Hematopoietic multipotent progenitor cell treated with erythropoietin and hydrocortisone succinate and interleukin-3 and kit ligand, for 17 days (in vitro differentiated cells): ENCODE measurements around the gene POMT2.
"Not testable (repeated sequence)": the region's sequence is repeated elsewhere in the genome, so short reads cannot be mapped to it uniquely, and the experiment has no call there.

Experiments used
- DNase-seq: peaks from one replicate; pipeline ENCODE4 v3.0.0-alpha.2; 2015; ENCODE audit warnings: low spot score

POMT2 gene

DNA sequence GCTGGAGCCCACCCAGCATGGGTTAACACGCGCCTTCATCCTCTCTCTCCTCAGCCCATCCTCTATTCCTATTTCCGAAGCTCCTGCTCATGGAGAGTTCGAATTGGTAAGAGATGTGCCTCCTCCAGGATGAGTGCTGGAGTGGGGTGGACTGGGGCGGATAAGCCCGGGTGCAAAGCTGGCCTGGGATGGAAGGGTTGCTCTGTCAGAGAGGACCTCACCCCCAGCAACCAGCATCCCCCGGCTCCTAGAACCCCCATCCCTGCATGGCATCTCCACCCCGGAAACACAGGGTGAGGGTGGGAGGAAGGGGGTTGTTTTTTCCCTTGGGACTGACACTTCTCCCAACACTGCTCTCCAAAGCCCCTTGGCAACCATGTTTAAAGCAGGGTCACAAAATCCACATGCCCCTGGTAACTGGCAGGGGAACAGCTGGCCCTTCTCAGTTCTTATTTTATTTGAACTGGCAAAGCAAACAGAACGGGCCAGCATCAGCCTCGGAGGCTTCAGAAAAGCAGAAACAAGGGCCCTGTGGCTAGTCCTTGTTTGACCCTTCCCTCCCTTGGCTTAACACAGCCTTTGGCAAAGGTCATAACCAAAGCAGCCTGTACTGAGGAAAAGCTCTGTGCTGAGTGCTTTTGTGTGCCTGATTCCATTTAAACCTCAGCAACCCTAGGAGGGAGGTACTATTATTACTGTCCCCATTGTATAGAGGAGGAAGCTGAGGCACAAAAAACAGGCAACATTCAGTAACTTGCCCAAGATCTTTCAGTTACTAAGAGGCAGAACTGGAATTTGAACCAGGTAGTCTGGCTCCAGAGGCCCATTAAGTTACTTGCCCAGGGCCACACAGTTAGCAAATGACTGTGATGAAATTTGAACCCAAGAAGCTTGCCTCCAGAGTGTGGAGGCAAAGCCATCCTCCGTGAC lies 4.4 kb upstream of the POMT2 start:
- DNase-seq: no peak

DNA sequence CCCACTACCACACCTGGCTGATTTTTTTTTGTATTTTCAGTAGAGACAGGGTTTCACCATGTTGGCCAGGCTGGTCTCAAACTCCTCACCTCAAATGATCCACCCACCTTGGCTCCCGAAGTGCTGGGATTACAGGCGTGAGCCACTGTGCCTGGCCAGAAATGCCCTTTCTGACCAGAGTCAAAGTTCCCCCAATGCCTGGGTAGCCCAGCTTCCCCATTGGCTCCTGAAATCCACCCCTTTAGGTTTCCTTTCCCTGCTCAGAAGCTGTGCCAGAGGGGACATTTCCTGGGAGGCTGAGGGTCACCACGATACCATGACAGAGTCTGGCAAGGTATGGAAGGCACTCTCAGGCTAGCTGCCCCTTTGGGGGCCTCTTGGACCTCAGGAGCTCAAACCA lies 3.6 kb upstream of the POMT2 start:
- DNase-seq: no peak

- no peak for DNase-seq
Measured at GRCh38 chr14:77323571-77323970, 2.9 kb upstream of the POMT2 start.

GRCh38 chr14:77322951-77323350 lies 2.3 kb upstream of the POMT2 start:
- no peak for DNase-seq

GRCh38 chr14:77322250-77322902 lies 1.7 kb upstream of the POMT2 start:
- no peak for DNase-seq

DNA sequence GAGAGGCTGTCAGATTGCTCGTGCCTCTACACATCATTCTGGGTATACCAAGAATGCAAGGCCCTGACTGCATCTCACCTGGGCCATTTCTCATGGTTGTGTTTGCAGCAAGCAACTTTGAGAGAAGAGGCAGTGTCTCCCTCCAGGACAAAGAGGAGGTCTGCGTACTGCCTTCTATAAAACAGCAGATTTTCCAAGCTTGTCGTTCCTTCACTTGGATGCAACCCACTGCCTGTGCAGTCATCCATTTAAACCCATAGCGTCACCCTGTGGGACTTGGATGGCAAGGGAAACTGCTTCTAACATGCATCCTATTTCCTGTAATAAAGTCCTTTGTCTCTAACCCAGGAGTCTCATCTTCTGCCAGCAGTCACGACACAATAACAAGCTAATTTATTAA lies 1.3 kb downstream of the POMT2 start:
- no peak for DNase-seq

GRCh38 chr14:77318756-77319155 lies 1.9 kb downstream of the POMT2 start:
- not testable (repeated sequence) for DNase-seq

GRCh38 chr14:77318006-77318553 lies 2.6 kb downstream of the POMT2 start:
- no peak for DNase-seq

GRCh38 chr14:77316872-77317301 lies 3.8 kb downstream of the POMT2 start:
- DNase-seq: no peak

GRCh38 chr14:77316195-77316505 lies 4.5 kb downstream of the POMT2 start:
- no peak for DNase-seq

- no peak for DNase-seq
Measured at GRCh38 chr14:77314539-77315457, 5.9 kb downstream of the POMT2 start.

DNA sequence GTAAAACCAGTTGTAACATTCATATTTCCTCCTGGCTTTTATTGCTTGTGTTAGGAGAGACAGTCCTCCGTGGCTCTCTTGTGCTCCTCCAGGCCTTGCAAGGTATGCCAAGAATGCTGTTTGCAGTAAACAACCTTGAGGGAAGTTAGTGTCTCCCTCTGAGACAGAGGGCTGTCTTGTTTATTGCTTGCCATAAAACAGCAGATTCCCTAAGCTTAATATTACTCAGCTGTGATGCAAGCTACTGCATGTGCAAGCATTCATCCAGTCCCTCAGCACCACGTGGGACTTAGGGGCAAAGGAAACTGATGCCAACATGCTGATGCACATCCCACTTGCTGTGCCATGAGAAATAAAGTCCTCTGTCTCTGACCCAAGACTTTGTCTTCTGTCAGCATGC lies 6.6 kb downstream of the POMT2 start:
- DNase-seq: peak; percentile 36

GRCh38 chr14:77313371-77313770 lies 7.3 kb downstream of the POMT2 start:
- DNase-seq: no peak

DNA sequence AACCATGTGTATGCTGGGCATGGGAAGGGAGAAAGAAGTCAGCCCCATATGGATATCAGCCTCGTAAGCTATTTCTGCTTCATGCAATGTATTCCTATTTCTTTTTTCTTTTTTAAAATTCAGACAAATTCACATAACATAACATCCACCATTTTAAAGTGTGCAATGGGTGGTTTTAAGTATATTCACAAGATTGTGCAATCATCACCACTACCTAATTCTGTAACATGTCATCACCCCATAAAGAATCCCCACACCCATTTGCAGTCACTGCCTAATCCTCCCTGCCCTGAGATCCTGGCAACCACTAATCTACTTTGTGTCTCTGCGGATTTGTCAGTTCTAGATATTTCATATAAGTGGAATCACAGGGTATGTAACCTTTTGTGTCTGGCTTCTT lies 9.5 kb downstream of the POMT2 start:
- DNase-seq: no peak

- no peak for DNase-seq
Measured at GRCh38 chr14:77310026-77310425, 10.7 kb downstream of the POMT2 start.

DNA sequence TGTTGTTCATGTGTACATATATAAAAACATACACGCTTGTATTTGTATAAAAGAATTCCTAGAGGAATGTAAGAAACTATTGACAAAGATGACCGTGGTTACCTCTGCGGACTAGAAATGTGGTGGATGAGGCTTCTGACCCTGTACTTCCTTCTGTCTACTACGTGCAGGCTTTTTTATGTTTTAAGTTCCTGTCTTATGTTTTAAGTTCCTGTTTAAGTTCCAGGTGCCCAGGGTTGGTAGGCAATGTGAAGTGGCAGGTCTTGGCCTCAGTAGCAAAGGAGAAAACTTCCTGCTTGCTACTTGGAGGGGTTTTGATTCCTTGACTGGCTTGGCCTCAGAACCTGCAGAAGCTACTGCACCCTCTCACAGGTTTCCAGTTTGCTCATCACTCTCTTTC lies 11.6 kb downstream of the POMT2 start:
- DNase-seq: no peak

DNA sequence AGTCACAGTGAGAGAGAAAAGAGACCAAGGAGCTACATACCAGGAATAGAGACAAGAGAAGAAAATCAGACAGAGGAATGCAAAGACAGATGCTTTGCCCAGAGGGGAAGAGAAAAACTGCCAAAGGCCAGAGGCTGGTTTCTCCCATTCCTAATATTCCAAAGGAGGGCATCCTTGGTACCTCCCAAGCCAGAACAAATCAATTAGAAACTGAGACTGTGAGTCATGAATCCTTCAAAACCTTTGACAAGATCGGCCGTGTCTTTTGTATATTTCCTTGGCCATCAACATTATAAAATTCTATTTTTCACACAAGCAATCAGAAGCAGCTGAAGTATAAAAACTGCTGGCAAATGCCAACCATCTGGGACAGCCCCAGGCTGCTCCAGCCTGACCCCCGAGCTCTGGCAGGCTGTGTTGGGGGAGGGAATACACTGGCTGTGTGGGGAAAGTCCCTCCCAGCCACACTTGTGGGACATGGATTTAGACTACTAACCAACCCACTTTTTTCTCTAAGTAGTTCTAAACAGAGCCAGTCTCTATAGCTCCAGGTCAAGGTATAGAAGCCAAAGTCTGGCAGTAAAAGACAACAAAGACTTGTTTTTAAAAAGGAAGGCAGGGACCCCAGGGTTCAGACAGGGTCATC lies 13.7 kb downstream of the POMT2 start:
- DNase-seq: no peak

GRCh38 chr14:77306416-77306815 lies 14.3 kb downstream of the POMT2 start:
- DNase-seq: no peak

GRCh38 chr14:77305696-77306095 lies 15.0 kb downstream of the POMT2 start:
- DNase-seq: no peak

DNA sequence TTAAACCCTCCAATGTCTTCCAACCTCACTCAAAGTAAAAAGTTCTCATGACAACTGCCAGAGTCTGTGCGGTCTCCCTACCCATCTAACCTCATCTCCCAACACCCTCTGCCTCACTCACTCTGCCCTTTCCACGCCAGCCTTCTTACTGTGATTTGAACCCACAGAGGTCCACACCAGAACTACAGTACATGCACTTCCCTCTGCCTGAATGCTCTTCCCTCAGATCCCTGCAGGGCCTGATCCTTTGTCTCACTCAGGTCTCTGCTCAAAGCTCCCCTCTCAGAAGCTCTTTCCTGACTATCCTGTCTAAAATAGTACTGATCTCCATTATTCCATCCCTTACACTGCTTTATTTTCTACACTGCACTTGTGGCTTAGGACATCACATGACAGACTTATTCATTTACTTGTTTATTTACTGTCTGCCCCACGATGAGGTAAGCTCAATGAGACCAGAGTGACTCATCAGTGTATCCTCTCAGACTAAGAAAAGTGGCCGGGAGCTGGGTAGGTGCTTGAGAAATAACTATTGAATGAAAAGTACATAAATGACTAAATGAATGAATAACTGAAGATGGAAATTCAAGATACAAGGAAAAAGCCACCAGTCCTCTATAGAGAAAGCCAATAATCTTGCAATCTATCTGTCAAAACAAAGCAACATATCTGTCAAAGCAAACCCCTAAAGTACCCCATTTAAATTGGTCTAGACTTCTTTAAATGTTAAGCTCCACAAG lies 17.1 kb downstream of the POMT2 start:
- DNase-seq: peak; percentile 79

GRCh38 chr14:77302926-77303325 lies 17.8 kb downstream of the POMT2 start:
- peak; percentile 66 for DNase-seq
